Fibroblast of the aortic adventitia (primary cell): ENCODE results near the gene PCDHGB2. TPM values are rescaled to one million over a fixed set of nuclear protein-coding genes. Genes with fewer than 3 reads are reported as not detected.

Experiments used
- DNase-seq: peaks from one replicate; pipeline ENCODE4 v3.0.0-alpha.2; 2010; ENCODE audit warnings: low read depth
- H3K4me3 ChIP-seq: 2 replicates; pipeline ENCODE4 v1.5.1; 2011; ENCODE audit warnings: low read depth, mild to moderate bottlenecking, control low read depth, low read length, moderate library complexity
- CTCF ChIP-seq: IDR thresholded peaks from 2 replicates; pipeline ENCODE4 v1.5.1; 2011; ENCODE audit warnings: mild to moderate bottlenecking, low read length, control low read depth, inconsistent platforms; ENCODE audit not compliant: insufficient read depth
- total RNA-seq: library from RNA; depleted of rRNA; stranded (reverse); fragments of >200 nt; gene quantifications from 2 replicates; pipeline ENCODE4 v1.2.3, GENCODE V29; 2012; ENCODE audit warnings: low replicate concordance

Gene PCDHGB2
- total RNA-seq, 1 donor, result 5.7 TPM

GRCh38 chr5:141382469-141383294 lies 22.9 kb downstream of the PCDHGB2 start, which contains the start of gene PCDHGA7:
Gene PCDHGA7, plus strand, starts transcription at chr5:141382742. Its CDS starts 158 bp downstream, at chr5:141382900.
- TF ChIP-seq CTCF, result peak; percentile 67
- peak within 1 kb of the TSS; percentile 73 for H3K4me3 ChIP-seq
- peak; percentile 68 for DNase-seq

GRCh38 chr5:141383345-141383744 lies 23.6 kb downstream of the PCDHGB2 start:
- peak overlapping the region; percentile 73 for H3K4me3 ChIP-seq
- DNase-seq, result no peak
- TF ChIP-seq CTCF, result no peak

- no peak for DNase-seq
- TF ChIP-seq CTCF, result no peak
These were observed 24.9 kb downstream of the PCDHGB2 start for GRCh38 chr5:141384471-141385267.

GRCh38 chr5:141387557-141388311 lies 27.9 kb downstream of the PCDHGB2 start, which contains the start of gene PCDHGB4:
Gene PCDHGB4, plus strand, starts transcription at chr5:141387698. Its CDS starts 187 bp downstream, at chr5:141387885.
- peak; percentile 72 for TF ChIP-seq CTCF
- H3K4me3 ChIP-seq, result peak within 1 kb of the TSS; percentile 60
- DNase-seq, result peak; percentile 66

More at GRCh38 chr5:141384471-141385267, 24.9 kb downstream of the PCDHGB2 start:
- H3K4me3 ChIP-seq, result no peak overlapping the region

- no peak for TF ChIP-seq CTCF
These were observed 28.9 kb downstream of the PCDHGB2 start for GRCh38 chr5:141388661-141389060.

GRCh38 chr5:141389153-141390042 lies 29.6 kb downstream of the PCDHGB2 start:
- TF ChIP-seq CTCF, result no peak
- no peak overlapping the region for H3K4me3 ChIP-seq
- DNase-seq, result no peak

More at GRCh38 chr5:141388661-141389060, 28.9 kb downstream of the PCDHGB2 start:
- no peak overlapping the region for H3K4me3 ChIP-seq
- DNase-seq, result no peak
